K562 (cell line): ENCODE data around the gene RPP14. TPM values are rescaled to one million over a fixed set of nuclear protein-coding genes. Genes with fewer than 3 reads are reported as not detected.

ENCODE experiments used
- polyA plus RNA-seq, 8 experiments: library from polyadenylated mRNA; depleted of rRNA in 4 of 8; stranded (reverse) in 5 of 8; unstranded in 3 of 8; fragments of >200 nt; fragmentation: Nextera tagmentation in 2 of 8; fragmentation: Illumina TruSeq in 1 of 8; extraction: Ambion mirVana in 2 of 8; extraction: Trizol in 1 of 8; gene quantifications; 2 replicates each; pipeline versions ENCODE4 v1.2.1 to v1.2.3, GENCODE V29; 2011 to 2014; ENCODE audit warnings: inconsistent platforms in 1 of 8, missing spikeins in 1 of 8
- small RNA-seq: library from RNA; depleted of rRNA; stranded (forward); fragments of <200 nt; gene quantifications from one replicate; pipeline ENCODE3, GENCODE V24; 2014
- total RNA-seq, 7 experiments: library from RNA; depleted of rRNA in 6 of 7; stranded (reverse); fragments of >200 nt in 6 of 7; fragmentation: Illumina TruSeq in 2 of 7; extraction: Trizol in 2 of 7; gene quantifications; 2 replicates each; pipeline versions ENCODE4 v1.2.1 to v1.2.3, GENCODE V29; 2011 to 2021; ENCODE audit warnings: low replicate concordance in 1 of 7

Gene RPP14
- total and polyA plus RNA-seq, 9 of the 15 experiments (the other 6 are each of a cell fraction or from before 2014, with no cell fraction given), result 13.5 to 20.8 (median 15.4) TPM

Small RNA genes lying within 50 kb of the gene (small RNA-seq; reads per million reads assigned to genes)
- gene AC098479.1, result not detected

Other genes starting within 250 kb of the RPP14 start
- gene DNASE1L3, start 95.3 kb upstream of the RPP14 start, total RNA-seq (2014; rRNA removed), result not detected in 2 replicates
- gene DNASE1L3, start 95.3 kb upstream of the RPP14 start, total RNA-seq (2014; rRNA removed; fragmentation: Illumina TruSeq; extraction: Trizol), result not detected in 2 replicates
- not detected in 2 replicates for gene DNASE1L3, start 95.3 kb upstream of the RPP14 start, total RNA-seq (2015; rRNA removed; fragmentation: Illumina TruSeq; extraction: Trizol)
- not detected in 2 replicates for gene DNASE1L3, start 95.3 kb upstream of the RPP14 start, total RNA-seq (2021)
- gene DNASE1L3, start 95.3 kb upstream of the RPP14 start, polyA plus RNA-seq (2011; rRNA removed), result 0.06 TPM in 1 of 2 replicates, not detected in the other
- gene DNASE1L3, start 95.3 kb upstream of the RPP14 start, polyA plus RNA-seq (2014; fragmentation: Illumina TruSeq; extraction: Trizol), result not detected in 2 replicates
- not detected for gene DNASE1L3, start 95.3 kb upstream of the RPP14 start, polyA plus RNA-seq (2014; fragmentation: Nextera tagmentation; extraction: Ambion mirVana)
- gene DNASE1L3, start 95.3 kb upstream of the RPP14 start, polyA plus RNA-seq (2014; rRNA removed), result not detected in 2 replicates
- gene ABHD6, start 68.5 kb upstream of the RPP14 start, total RNA-seq (2014; rRNA removed), result 2.1 and 3.7 TPM in 2 replicates
- gene ABHD6, start 68.5 kb upstream of the RPP14 start, total RNA-seq (2014; rRNA removed; fragmentation: Illumina TruSeq; extraction: Trizol), result 2.4 and 2.5 TPM in 2 replicates
- 3.6 and 4.1 TPM in 2 replicates for gene ABHD6, start 68.5 kb upstream of the RPP14 start, total RNA-seq (2015; rRNA removed; fragmentation: Illumina TruSeq; extraction: Trizol)
- 2.9 and 3.2 TPM in 2 replicates for gene ABHD6, start 68.5 kb upstream of the RPP14 start, total RNA-seq (2021)
- 3.6 and 4.1 TPM in 2 replicates for gene ABHD6, start 68.5 kb upstream of the RPP14 start, polyA plus RNA-seq (2011; rRNA removed)
- 2.3 and 2.9 TPM in 2 replicates for gene ABHD6, start 68.5 kb upstream of the RPP14 start, polyA plus RNA-seq (2014; fragmentation: Illumina TruSeq; extraction: Trizol)
- under 1 TPM; 0.53 to 0.81 TPM for gene ABHD6, start 68.5 kb upstream of the RPP14 start, polyA plus RNA-seq (2014; fragmentation: Nextera tagmentation; extraction: Ambion mirVana)
- 2.3 and 3.4 TPM in 2 replicates for gene ABHD6, start 68.5 kb upstream of the RPP14 start, polyA plus RNA-seq (2014; rRNA removed)
- gene HTD2, start 275 bp downstream of the RPP14 start, total RNA-seq (2014; rRNA removed), result 1.8 and 2.7 TPM in 2 replicates
- 10.5 and 12.7 TPM in 2 replicates for gene HTD2, start 275 bp downstream of the RPP14 start, total RNA-seq (2014; rRNA removed; fragmentation: Illumina TruSeq; extraction: Trizol)
- gene HTD2, start 275 bp downstream of the RPP14 start, total RNA-seq (2015; rRNA removed; fragmentation: Illumina TruSeq; extraction: Trizol), result 5.8 and 6.9 TPM in 2 replicates
- 8.3 and 9.6 TPM in 2 replicates for gene HTD2, start 275 bp downstream of the RPP14 start, total RNA-seq (2021)
- 9.4 and 11.6 TPM in 2 replicates for gene HTD2, start 275 bp downstream of the RPP14 start, polyA plus RNA-seq (2011; rRNA removed)
- 2.2 and 6.8 TPM in 2 replicates for gene HTD2, start 275 bp downstream of the RPP14 start, polyA plus RNA-seq (2014; fragmentation: Illumina TruSeq; extraction: Trizol)
- gene HTD2, start 275 bp downstream of the RPP14 start, polyA plus RNA-seq (2014; fragmentation: Nextera tagmentation; extraction: Ambion mirVana), result 10 to 100 TPM; 13.9 to 22.8 TPM
- gene HTD2, start 275 bp downstream of the RPP14 start, polyA plus RNA-seq (2014; rRNA removed), result 5.8 and 8.0 TPM in 2 replicates
- gene PXK, start 26.6 kb downstream of the RPP14 start, total RNA-seq (2014; rRNA removed), result 11.3 and 12.4 TPM in 2 replicates
- gene PXK, start 26.6 kb downstream of the RPP14 start, total RNA-seq (2014; rRNA removed; fragmentation: Illumina TruSeq; extraction: Trizol), result 12.9 and 15.3 TPM in 2 replicates
- gene PXK, start 26.6 kb downstream of the RPP14 start, total RNA-seq (2015; rRNA removed; fragmentation: Illumina TruSeq; extraction: Trizol), result 9.7 and 10.0 TPM in 2 replicates
- gene PXK, start 26.6 kb downstream of the RPP14 start, total RNA-seq (2021), result 10.8 and 14.0 TPM in 2 replicates
- 10.6 and 11.1 TPM in 2 replicates for gene PXK, start 26.6 kb downstream of the RPP14 start, polyA plus RNA-seq (2011; rRNA removed)
- gene PXK, start 26.6 kb downstream of the RPP14 start, polyA plus RNA-seq (2014; fragmentation: Illumina TruSeq; extraction: Trizol), result 15.3 and 19.9 TPM in 2 replicates
- gene PXK, start 26.6 kb downstream of the RPP14 start, polyA plus RNA-seq (2014; fragmentation: Nextera tagmentation; extraction: Ambion mirVana), result 1 to 10 TPM; 3.3 to 4.8 TPM
- 12.7 and 14.5 TPM in 2 replicates for gene PXK, start 26.6 kb downstream of the RPP14 start, polyA plus RNA-seq (2014; rRNA removed)
- 57.7 and 123 TPM in 2 replicates for gene PDHB, start 127.6 kb downstream of the RPP14 start, total RNA-seq (2014; rRNA removed)
- gene PDHB, start 127.6 kb downstream of the RPP14 start, total RNA-seq (2014; rRNA removed; fragmentation: Illumina TruSeq; extraction: Trizol), result 66.0 and 71.2 TPM in 2 replicates
- gene PDHB, start 127.6 kb downstream of the RPP14 start, total RNA-seq (2015; rRNA removed; fragmentation: Illumina TruSeq; extraction: Trizol), result 55.6 and 58.6 TPM in 2 replicates
- gene PDHB, start 127.6 kb downstream of the RPP14 start, total RNA-seq (2021), result 50.9 and 51.2 TPM in 2 replicates
- 68.6 and 85.2 TPM in 2 replicates for gene PDHB, start 127.6 kb downstream of the RPP14 start, polyA plus RNA-seq (2011; rRNA removed)
- gene PDHB, start 127.6 kb downstream of the RPP14 start, polyA plus RNA-seq (2014; fragmentation: Illumina TruSeq; extraction: Trizol), result 54.3 and 58.0 TPM in 2 replicates
- 100 to 1,000 TPM; 166 to 178 TPM for gene PDHB, start 127.6 kb downstream of the RPP14 start, polyA plus RNA-seq (2014; fragmentation: Nextera tagmentation; extraction: Ambion mirVana)
- gene PDHB, start 127.6 kb downstream of the RPP14 start, polyA plus RNA-seq (2014; rRNA removed), result 90.0 and 131 TPM in 2 replicates
- 2.1 and 4.4 TPM in 2 replicates for gene KCTD6, start 185.9 kb downstream of the RPP14 start, total RNA-seq (2014; rRNA removed)
- gene KCTD6, start 185.9 kb downstream of the RPP14 start, total RNA-seq (2014; rRNA removed; fragmentation: Illumina TruSeq; extraction: Trizol), result 3.7 and 5.1 TPM in 2 replicates
- gene KCTD6, start 185.9 kb downstream of the RPP14 start, total RNA-seq (2015; rRNA removed; fragmentation: Illumina TruSeq; extraction: Trizol), result 5.2 and 5.3 TPM in 2 replicates
- gene KCTD6, start 185.9 kb downstream of the RPP14 start, total RNA-seq (2021), result 3.0 and 3.5 TPM in 2 replicates
- 5.0 and 5.1 TPM in 2 replicates for gene KCTD6, start 185.9 kb downstream of the RPP14 start, polyA plus RNA-seq (2011; rRNA removed)
- 4.2 and 5.9 TPM in 2 replicates for gene KCTD6, start 185.9 kb downstream of the RPP14 start, polyA plus RNA-seq (2014; fragmentation: Illumina TruSeq; extraction: Trizol)
- 1 to 10 TPM; 4.0 to 4.5 TPM for gene KCTD6, start 185.9 kb downstream of the RPP14 start, polyA plus RNA-seq (2014; fragmentation: Nextera tagmentation; extraction: Ambion mirVana)
- gene KCTD6, start 185.9 kb downstream of the RPP14 start, polyA plus RNA-seq (2014; rRNA removed), result 3.9 and 5.3 TPM in 2 replicates
- not detected in 2 replicates for gene ACOX2, start 230.9 kb downstream of the RPP14 start, total RNA-seq (2014; rRNA removed)
- not detected in 2 replicates for gene ACOX2, start 230.9 kb downstream of the RPP14 start, total RNA-seq (2014; rRNA removed; fragmentation: Illumina TruSeq; extraction: Trizol)
- not detected in 2 replicates for gene ACOX2, start 230.9 kb downstream of the RPP14 start, total RNA-seq (2015; rRNA removed; fragmentation: Illumina TruSeq; extraction: Trizol)
- gene ACOX2, start 230.9 kb downstream of the RPP14 start, total RNA-seq (2021), result not detected in 2 replicates
- not detected in 2 replicates for gene ACOX2, start 230.9 kb downstream of the RPP14 start, polyA plus RNA-seq (2011; rRNA removed)
- gene ACOX2, start 230.9 kb downstream of the RPP14 start, polyA plus RNA-seq (2014; fragmentation: Illumina TruSeq; extraction: Trizol), result not detected in 2 replicates
- gene ACOX2, start 230.9 kb downstream of the RPP14 start, polyA plus RNA-seq (2014; fragmentation: Nextera tagmentation; extraction: Ambion mirVana), result under 1 TPM in 1 of 2 experiments, not detected in 1; 0.15 TPM
- gene ACOX2, start 230.9 kb downstream of the RPP14 start, polyA plus RNA-seq (2014; rRNA removed), result not detected in 2 replicates